LNCAP (cell line): Measurements from ENCODE around the gene MAP2K2.

Experiments used
- CTCF ChIP-seq: fragments of 450-650 bp; IDR thresholded peaks from 2 replicates; pipeline ENCODE4 v1.5.1; 2017; ENCODE audit warnings: mild to moderate bottlenecking

The MAP2K2 gene

GRCh38 chr19:4123615-4124568 lies at the start of gene MAP2K2:
TSS of gene MAP2K2 (minus strand) at chr19:4124122. CDS start at chr19:4123875, 247 bp downstream.
- no peak; the same call in 1 of the 2 replicates for TF ChIP-seq CTCF

- no peak for TF ChIP-seq CTCF
Observed at GRCh38 chr19:4172861-4173473, 49.0 kb upstream of the MAP2K2 start.

- no peak for TF ChIP-seq CTCF
Observed at GRCh38 chr19:4171676-4172075, 47.8 kb upstream of the MAP2K2 start.

- no peak for TF ChIP-seq CTCF
Observed at GRCh38 chr19:4164262-4164661, 40.3 kb upstream of the MAP2K2 start.

GRCh38 chr19:4161415-4162077 lies 37.6 kb upstream of the MAP2K2 start:
- TF ChIP-seq CTCF: no peak

- TF ChIP-seq CTCF: no peak
Observed at GRCh38 chr19:4157164-4157563, 33.2 kb upstream of the MAP2K2 start.

GRCh38 chr19:4154571-4155312 lies 30.8 kb upstream of the MAP2K2 start:
- no peak for TF ChIP-seq CTCF
